AG10803 (cell line): ENCODE results near the gene RIN1.
A peak's percentile ranks its signal among the peaks of the same experiment; 100 is the strongest.

Experiments
- DNase-seq: peaks from one replicate; pipeline ENCODE4 v3.0.0; 2010; ENCODE audit warnings: low read depth
- H3K4me3 ChIP-seq: 2 replicates; pipeline ENCODE4 v1.5.1; 2011; ENCODE audit warnings: mild to moderate bottlenecking, low read length, control low read depth
- CTCF ChIP-seq: conservative IDR thresholded peaks from 2 replicates; pipeline ENCODE4 v1.5.1; 2011; ENCODE audit warnings: mild to moderate bottlenecking, low read length, control low read depth, inconsistent platforms

The RIN1 gene

GRCh38 chr11:66368484-66368883 lies 32.2 kb upstream of the RIN1 start:
- no peak for TF ChIP-seq CTCF
- no peak for DNase-seq
- no peak overlapping the region for H3K4me3 ChIP-seq

GRCh38 chr11:66367561-66368312 lies 31.5 kb upstream of the RIN1 start:
- TF ChIP-seq CTCF = no peak
- H3K4me3 ChIP-seq = no peak overlapping the region
- no peak for DNase-seq

- no peak for DNase-seq
- no peak for TF ChIP-seq CTCF
- H3K4me3 ChIP-seq = no peak overlapping the region
Observed at GRCh38 chr11:66366844-66367477, 30.7 kb upstream of the RIN1 start.

- no peak for DNase-seq
- no peak overlapping the region for H3K4me3 ChIP-seq
- TF ChIP-seq CTCF = no peak
Observed at GRCh38 chr11:66365711-66366619, 29.7 kb upstream of the RIN1 start.

GRCh38 chr11:66365166-66365565 lies 28.9 kb upstream of the RIN1 start:
- no peak overlapping the region for H3K4me3 ChIP-seq
- no peak for DNase-seq
- no peak for TF ChIP-seq CTCF

GRCh38 chr11:66363805-66364535 lies 27.7 kb upstream of the RIN1 start:
- H3K4me3 ChIP-seq = no peak overlapping the region
- peak; percentile 55 for TF ChIP-seq CTCF
- DNase-seq = no peak
